ENCODE data around the gene LOXHD1.

DNA sequence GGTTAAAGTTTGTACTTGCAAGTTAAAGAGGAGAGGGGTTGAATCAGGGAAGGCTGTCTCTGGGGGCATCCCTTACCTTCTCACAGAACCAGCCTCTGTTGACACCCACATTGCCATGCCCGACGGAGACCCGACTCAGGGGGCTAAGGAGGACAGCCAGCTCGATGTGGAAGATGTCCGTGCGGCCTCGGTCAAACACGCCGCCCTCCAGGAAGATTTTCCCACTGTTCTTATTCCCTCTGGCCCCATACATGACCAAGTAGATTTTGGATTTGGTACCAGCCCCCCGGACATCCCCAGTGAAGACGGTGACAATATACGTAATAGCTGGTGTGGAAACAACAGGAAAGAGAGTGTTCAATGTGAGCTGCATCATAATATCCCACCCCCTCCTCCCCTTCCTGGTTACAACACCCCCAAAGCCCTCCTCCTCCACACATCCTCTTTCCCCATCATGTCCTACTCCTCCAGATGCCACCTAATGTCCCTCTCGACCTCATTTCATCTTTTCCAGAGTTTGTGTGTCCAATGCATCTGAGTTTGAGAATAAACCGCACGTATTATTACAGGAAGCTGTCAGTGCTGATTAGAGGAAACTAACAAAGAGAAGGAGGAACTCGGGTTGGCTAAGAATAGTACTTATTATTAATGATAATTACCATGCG, 55.7 kb downstream of the LOXHD1 start:
- TF ChIP-seq, protein P1, sequence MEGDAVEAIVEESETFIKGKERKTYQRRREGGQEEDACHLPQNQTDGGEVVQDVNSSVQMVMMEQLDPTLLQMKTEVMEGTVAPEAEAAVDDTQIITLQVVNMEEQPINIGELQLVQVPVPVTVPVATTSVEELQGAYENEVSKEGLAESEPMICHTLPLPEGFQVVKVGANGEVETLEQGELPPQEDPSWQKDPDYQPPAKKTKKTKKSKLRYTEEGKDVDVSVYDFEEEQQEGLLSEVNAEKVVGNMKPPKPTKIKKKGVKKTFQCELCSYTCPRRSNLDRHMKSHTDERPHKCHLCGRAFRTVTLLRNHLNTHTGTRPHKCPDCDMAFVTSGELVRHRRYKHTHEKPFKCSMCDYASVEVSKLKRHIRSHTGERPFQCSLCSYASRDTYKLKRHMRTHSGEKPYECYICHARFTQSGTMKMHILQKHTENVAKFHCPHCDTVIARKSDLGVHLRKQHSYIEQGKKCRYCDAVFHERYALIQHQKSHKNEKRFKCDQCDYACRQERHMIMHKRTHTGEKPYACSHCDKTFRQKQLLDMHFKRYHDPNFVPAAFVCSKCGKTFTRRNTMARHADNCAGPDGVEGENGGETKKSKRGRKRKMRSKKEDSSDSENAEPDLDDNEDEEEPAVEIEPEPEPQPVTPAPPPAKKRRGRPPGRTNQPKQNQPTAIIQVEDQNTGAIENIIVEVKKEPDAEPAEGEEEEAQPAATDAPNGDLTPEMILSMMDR (IDR thresholded peaks at IDR 0.05) = no peak
- TF ChIP-seq POLR2A (IDR thresholded peaks at IDR 0.05) = no peak

Data from uterus (tissue), 2 donors.